Cardiac fibroblast (primary cell): ENCODE measurements around the gene NRL.
A peak's percentile ranks its signal among the peaks of the same experiment; 100 is the strongest.

Experiments
- DNase-seq, 2 donors: peaks; one replicate each; pipeline versions ENCODE4 v3.0.0 to v3.0.0-alpha.2; 2010; ENCODE audit warnings: low read depth in 2 of 2
- H3K4me3 ChIP-seq, 2 donors: replicated peaks in 1 of 2; 1 replicate in 1 of 2; 2 replicates in 1 of 2; pipeline ENCODE4 v1.5.1; 2011; ENCODE audit warnings: low read depth in 2 of 2, low read length in 2 of 2, mild to moderate bottlenecking in 2 of 2, moderate library complexity in 1 of 2
- TF ChIP-seq, protein P1 (sequence below): IDR thresholded peaks from one replicate; pipeline ENCODE4 v1.5.1; 2011; ENCODE audit warnings: low read depth, mild to moderate bottlenecking, low read length, inconsistent platforms

NRL gene

DNA sequence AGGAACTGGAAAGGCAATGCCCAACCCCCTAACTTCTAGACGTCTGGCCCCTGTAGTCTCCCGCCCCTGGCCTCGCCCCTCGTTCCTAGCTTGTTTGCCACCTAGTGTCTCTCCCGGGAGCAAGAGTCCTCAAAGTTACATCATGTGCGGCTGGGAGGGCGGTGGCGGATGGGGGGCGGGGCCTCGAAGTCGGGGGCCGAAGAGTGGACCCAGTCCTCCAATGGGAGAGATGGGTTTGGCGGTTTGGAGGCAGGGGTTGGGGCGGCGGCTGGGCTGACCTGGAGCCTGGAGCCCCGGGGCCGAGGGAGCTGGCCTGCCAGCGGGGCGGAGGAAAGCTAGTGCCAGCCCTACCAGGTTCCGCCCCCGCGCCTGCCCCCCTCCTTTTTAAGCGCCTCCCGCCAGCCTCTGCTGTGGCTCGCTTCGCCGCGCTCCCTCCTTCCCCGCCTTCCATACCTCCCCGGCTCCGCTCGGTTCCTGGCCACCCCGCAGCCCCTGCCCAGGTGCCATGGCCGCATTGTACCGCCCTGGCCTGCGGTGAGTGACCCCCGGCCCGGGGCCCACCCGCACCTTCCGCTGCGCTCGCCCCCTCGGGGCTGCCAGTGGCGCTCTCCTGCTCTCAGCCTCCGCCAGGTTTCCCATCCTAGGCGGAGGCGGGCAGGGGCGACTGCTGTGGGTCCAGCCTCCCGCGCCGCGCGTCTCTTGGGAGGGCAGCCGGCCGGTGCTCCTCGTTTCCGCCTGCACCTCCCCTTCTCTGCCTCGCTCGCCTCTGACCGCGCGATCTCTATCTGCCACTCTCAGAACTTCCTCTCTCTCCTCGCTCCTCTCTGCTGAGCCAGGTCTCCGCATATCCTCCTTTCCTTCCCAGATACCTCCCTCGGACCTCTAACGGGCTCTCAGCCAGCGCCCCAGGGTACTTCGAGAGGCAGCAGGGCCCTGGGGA, 20.6 kb downstream of the NRL start, which contains the start of gene PCK2:
PCK2 (plus strand) TSS at position 411 of the 940 bp plus-strand sequence; CDS start at position 506, 95 bp downstream.
- peak within 1 kb of the TSS; percentile 64 to 84 for H3K4me3 ChIP-seq
- peak; percentile 88 to 91 for DNase-seq
- TF ChIP-seq, protein P1, sequence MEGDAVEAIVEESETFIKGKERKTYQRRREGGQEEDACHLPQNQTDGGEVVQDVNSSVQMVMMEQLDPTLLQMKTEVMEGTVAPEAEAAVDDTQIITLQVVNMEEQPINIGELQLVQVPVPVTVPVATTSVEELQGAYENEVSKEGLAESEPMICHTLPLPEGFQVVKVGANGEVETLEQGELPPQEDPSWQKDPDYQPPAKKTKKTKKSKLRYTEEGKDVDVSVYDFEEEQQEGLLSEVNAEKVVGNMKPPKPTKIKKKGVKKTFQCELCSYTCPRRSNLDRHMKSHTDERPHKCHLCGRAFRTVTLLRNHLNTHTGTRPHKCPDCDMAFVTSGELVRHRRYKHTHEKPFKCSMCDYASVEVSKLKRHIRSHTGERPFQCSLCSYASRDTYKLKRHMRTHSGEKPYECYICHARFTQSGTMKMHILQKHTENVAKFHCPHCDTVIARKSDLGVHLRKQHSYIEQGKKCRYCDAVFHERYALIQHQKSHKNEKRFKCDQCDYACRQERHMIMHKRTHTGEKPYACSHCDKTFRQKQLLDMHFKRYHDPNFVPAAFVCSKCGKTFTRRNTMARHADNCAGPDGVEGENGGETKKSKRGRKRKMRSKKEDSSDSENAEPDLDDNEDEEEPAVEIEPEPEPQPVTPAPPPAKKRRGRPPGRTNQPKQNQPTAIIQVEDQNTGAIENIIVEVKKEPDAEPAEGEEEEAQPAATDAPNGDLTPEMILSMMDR: no peak

DNA sequence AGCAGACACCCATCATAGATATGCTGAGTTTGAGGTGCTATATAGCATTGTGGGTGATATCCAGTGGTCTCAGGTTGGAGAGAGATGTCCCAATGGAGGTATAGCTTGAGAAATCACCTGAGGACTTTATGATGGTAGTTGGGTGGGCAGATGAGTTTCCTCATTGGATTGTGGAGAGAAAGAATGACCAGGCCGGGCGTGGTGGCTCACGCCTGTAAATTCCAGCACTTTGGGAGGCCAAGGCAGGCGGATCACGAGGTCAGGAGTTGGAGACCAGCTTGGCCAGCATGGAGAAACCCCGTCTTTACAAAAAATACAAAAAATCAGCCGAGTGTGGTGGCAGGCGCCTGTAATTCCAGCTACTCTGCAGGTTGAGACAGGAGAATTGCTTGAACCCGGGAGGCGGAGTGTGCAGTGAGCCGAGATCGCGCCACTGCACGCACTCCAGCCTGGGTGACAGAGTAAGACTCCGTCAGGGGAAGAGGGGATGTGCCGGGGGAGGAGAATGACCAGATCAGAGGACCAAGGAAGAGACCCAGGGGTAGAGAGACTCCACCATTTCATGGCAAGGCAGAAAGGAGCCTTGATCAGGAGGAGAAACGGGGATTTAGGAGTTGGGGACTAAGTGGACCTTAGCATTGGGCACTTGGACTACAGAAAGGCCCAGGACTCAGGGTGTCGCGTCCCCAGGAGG, 21.4 kb downstream of the NRL start:
- peak overlapping the region in 1 of 2 donors; percentile 64 for H3K4me3 ChIP-seq
- TF ChIP-seq, protein P1: no peak
- DNase-seq: no peak

DNA sequence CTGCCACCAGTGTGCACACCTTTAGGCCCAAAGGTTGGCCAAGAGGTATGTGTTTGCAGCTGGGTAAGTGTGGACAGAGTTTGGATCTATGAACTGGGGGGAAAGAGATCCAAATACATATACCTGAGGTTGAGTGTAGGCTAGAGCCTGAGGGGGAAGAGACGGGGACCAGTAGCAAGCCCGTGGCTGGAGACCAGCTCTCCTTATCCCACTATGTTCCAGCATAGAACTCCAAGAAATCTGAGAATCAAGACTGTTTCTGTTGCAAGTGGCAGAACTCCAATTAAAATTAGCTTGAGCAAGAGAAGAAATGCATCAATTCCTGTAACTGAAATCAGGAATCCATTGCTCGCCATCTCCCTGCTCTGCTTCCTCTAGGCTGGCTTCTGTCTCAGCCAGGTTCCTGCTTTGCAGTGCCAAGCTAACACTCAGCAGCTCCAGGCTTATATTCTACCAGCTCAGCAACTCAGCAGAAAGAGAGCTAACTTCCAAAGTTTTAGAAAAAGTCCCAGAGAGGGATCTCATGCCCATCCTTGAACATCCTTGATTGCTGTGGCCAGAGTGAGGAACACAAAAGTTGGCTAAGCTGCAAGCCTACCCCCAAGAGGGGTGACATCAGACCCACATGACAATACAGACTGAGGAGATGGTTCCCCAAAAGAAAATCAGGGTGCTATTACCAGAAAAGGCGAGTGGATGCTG, 22.1 kb downstream of the NRL start:
- H3K4me3 ChIP-seq: no peak overlapping the region
- peak in 1 of 2 donors; percentile 28 for DNase-seq
- TF ChIP-seq, protein P1: no peak

DNA sequence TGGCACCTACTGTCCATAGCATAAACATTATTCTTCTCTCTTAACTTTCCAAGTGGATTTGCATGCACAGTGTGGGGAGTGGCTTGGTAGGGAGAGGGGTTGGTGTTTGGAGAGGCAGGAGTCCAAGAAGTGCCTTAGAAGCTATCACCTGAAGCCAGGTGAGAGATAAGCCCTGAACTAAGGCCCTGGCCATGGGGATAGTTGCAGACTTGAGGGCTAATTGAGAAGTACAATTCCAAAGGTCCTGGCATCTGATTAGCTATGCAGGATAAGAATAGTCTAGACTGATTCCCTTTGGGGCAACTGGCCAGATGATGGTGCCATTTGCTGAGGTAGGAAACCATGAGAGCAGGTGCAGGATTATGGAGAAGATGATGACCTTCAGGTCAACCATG, 22.6 kb downstream of the NRL start:
- TF ChIP-seq, protein P1: no peak
- DNase-seq: no peak
- no peak overlapping the region for H3K4me3 ChIP-seq

DNA sequence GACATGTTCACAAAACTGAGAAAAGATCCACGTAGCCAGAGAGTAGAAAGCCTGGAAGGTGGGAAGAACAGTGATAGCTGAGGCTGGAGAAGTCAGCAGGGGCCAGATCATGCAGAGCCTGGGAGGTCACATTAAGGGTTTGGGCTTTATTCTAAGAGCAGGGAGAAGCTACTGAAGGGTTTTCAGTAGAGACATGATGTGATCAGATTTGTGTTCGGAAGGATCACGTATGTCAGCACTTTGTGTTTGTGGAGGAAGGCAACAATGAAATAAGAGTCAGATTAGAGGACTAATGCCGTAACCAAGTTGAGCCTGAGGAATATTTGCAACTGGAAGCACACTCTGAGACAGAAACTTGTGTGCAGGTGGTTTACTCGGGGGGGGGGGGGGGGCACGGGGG, 24.9 kb downstream of the NRL start:
- DNase-seq: no peak
- TF ChIP-seq, protein P1: no peak
- H3K4me3 ChIP-seq: no peak overlapping the region

DNA sequence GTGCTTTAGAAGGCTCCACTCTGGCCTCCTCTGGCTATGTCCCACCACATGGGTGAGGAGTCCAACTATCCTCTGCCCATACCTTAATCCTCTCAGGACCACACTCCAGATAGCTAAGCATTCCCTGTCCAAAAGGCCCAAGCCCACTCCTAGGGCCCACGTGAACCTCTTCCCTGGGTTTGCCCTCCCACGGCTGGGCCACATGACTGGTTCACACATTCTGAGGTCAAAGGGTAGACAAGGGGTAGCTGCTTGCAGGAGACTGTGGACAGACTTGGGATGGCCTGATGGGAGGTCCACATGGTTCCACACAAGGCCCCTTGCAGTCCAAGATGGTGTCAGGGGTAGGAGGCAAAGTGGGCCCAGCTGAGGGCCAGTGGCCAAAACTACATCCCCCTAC, 26.7 kb downstream of the NRL start:
- H3K4me3 ChIP-seq: no peak overlapping the region
- TF ChIP-seq, protein P1: no peak
- DNase-seq: no peak
